Measurements from ENCODE around the gene DNAJC10.
A peak's percentile ranks its signal among the peaks of the same experiment; 100 is the strongest.
"Not testable (repeated sequence)": the region's sequence is repeated elsewhere in the genome, so short reads cannot be mapped to it uniquely, and the experiment has no call there.

Gene DNAJC10

DNA sequence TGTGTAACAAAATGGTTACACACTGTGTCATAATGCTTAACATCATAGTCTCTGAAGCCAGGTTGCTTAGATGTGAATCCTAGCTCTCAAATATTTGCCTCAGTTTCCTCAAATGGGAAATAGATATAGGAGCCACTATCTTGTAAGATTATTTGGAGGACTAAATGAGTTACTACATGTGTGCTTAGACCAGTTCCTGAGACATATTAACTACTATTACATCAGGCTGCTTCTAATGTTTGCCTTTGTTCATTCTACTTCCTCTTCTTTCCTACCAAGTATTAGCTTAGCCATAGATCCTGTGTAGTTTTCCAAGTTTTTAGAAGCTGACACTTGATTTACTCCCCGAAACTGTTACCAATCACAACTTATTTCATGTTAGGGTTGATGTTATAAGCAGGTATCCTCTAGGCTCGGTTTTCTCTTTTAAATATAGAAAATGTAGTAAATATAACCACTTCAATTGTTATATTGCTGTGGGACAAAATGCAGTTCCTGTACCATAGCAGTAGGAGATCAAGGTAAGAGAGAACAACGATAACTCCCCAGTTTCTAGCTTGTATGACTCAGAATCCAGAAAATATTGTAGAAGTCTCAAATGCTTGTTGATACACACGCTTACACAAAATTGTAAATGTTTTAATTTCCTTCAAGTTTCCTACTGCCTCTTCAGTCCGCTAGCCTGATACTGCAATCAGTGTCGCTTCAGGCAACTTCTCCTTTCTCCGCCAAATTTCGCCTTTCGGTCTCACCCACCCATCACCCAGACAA lies 751 bp upstream of the DNAJC10 start:
- peak; percentile 29 for ATAC-seq
- H3K36me3 Mint-ChIP-seq = no peaks in the 10 kb centered on the region
- no peaks in the 10 kb centered on the region for H3K9me3 Mint-ChIP-seq
- H3K27ac Mint-ChIP-seq = no peak overlapping the region
- no peak overlapping the region for H3K4me3 Mint-ChIP-seq
- no peak for DNase-seq (ENCODE audit: low spot score in 2 of 2)
- H3K4me1 Mint-ChIP-seq = no peaks in the 10 kb centered on the region

- ATAC-seq (no peak), DNase-seq (ENCODE audit: low spot score in 2 of 2) (no peak)
- H3K36me3 Mint-ChIP-seq = no peaks in the 10 kb centered on the region
- no peak overlapping the region for H3K4me3 Mint-ChIP-seq
- no peaks in the 10 kb centered on the region for H3K4me1 Mint-ChIP-seq
- no peaks in the 10 kb centered on the region for H3K9me3 Mint-ChIP-seq
- no peak overlapping the region for H3K27ac Mint-ChIP-seq
Measured at GRCh38 chr2:182716650-182716979, 558 bp downstream of the DNAJC10 start.

- Mint-ChIP-seq H3K9me3 (no peaks in the 10 kb centered on the region), H3K4me3 (no peak overlapping the region), H3K36me3 (no peaks in the 10 kb centered on the region), H3K4me1 (no peaks in the 10 kb centered on the region), H3K27ac (no peak overlapping the region)
- ATAC-seq (no peak), DNase-seq (ENCODE audit: low spot score in 2 of 2) (no peak)
Measured at GRCh38 chr2:182717416-182717815, 1.4 kb downstream of the DNAJC10 start.

DNA sequence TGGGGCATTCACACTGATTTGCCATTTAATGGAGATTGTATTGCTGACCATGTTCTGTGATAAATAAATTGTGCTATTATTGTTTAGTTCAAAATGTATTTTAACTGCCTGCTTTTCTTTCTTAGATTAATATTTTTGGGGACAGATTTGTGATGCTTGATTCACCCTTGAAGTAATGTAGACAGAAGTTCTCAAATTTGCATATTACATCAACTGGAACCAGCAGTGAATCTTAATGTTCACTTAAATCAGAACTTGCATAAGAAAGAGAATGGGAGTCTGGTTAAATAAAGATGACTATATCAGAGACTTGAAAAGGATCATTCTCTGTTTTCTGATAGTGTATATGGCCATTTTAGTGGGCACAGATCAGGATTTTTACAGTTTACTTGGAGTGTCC lies 1.8 kb downstream of the DNAJC10 start:
- no peak overlapping the region for H3K27ac Mint-ChIP-seq
- no peaks in the 10 kb centered on the region for H3K9me3 Mint-ChIP-seq
- H3K36me3 Mint-ChIP-seq = peaks cover under 1% of the 10 kb centered on the region
- H3K4me3 Mint-ChIP-seq = no peak overlapping the region
- DNase-seq (ENCODE audit: low spot score in 2 of 2) (no peak), ATAC-seq (no peak)
- no peaks in the 10 kb centered on the region for H3K4me1 Mint-ChIP-seq

- no peak for ATAC-seq
- H3K4me1 Mint-ChIP-seq = no peaks in the 10 kb centered on the region
- H3K4me3 Mint-ChIP-seq = no peak overlapping the region
- no peaks in the 10 kb centered on the region for H3K9me3 Mint-ChIP-seq
- H3K27ac Mint-ChIP-seq = no peak overlapping the region
- H3K36me3 Mint-ChIP-seq = peaks cover 7% of the 10 kb centered on the region
- no peak for DNase-seq (ENCODE audit: low spot score in 2 of 2)
Measured at GRCh38 chr2:182718459-182718858, 2.4 kb downstream of the DNAJC10 start.

- not testable (repeated sequence) for DNase-seq (ENCODE audit: low spot score in 2 of 2); H3K4me1 Mint-ChIP-seq; H3K27ac Mint-ChIP-seq; ATAC-seq; H3K4me3 Mint-ChIP-seq; H3K9me3 Mint-ChIP-seq
- H3K36me3 Mint-ChIP-seq = peaks cover 11% of the 10 kb centered on the region
Measured at GRCh38 chr2:182719116-182719515, 3.1 kb downstream of the DNAJC10 start.

DNA sequence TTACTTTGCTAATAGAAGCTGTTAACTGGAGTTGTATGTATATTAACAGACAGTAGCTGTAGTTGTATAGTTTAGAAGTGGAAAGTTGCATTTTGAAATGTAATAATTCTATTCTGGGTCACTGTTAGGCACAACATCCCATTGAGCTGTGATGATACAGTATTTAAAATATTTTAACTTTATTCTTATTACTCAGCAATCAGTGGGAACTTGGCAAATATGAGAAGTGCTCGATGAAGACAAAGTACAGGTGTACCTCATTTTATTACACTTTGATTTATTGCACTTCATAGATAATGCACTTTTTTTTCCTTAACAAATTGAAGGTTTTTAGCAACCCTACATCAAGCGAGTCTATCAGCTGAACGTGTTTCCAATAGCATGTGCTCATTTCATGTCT lies 8.6 kb downstream of the DNAJC10 start:
- no peak for ATAC-seq
- H3K9me3 Mint-ChIP-seq = no peaks in the 10 kb centered on the region
- no peak overlapping the region for H3K4me3 Mint-ChIP-seq
- H3K4me1 Mint-ChIP-seq = no peaks in the 10 kb centered on the region
- no peak for DNase-seq (ENCODE audit: low spot score in 2 of 2)
- H3K36me3 Mint-ChIP-seq = peaks cover 46% of the 10 kb centered on the region
- no peak overlapping the region for H3K27ac Mint-ChIP-seq

DNA sequence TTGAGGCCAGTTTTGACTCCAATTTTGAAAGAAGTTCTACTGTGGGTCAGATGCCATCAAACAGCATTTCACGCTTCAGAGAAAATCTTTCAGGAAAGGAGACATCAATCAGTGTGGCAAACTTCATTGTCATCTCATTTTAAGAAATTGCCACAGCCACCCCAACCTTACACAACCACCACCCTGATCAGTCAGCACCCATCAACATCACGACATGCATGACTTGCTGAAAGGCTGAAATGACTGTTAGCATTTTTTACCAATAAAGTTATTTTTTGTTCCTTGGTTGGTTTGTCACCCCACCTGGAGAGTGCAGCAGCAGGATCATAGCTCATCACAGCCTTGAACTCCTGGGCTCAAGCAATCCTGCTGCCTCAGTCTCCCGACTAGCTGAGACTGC lies 10.4 kb downstream of the DNAJC10 start:
- ATAC-seq = peak; percentile 55
- H3K4me1 Mint-ChIP-seq = no peaks in the 10 kb centered on the region
- no peak overlapping the region for H3K4me3 Mint-ChIP-seq
- H3K27ac Mint-ChIP-seq = no peak overlapping the region
- DNase-seq (ENCODE audit: low spot score in 2 of 2) = no peak
- H3K9me3 Mint-ChIP-seq = no peaks in the 10 kb centered on the region
- peaks cover 63% of the 10 kb centered on the region for H3K36me3 Mint-ChIP-seq

DNA sequence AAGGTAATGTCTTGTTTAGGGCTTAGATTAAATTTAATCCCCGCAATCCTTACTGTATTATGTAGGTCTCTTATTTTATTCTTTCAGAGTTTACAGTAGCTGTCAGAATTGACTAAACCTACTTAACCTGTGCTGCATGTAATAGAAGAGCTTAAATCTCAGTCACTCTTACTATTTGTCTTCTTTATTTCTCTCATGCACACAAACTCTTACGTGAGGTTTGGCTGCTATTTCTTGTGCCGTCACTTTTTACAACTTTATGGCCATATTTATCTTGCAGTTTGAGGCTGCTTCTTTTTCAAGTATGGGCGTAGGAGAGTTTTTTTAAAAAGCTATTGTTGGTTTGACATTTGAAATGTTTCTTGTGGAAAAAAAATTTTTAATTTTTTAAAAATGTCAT lies 12.0 kb downstream of the DNAJC10 start:
- no peak for DNase-seq (ENCODE audit: low spot score in 2 of 2)
- Mint-ChIP-seq H3K4me3 (no peak overlapping the region), H3K27ac (no peak overlapping the region), H3K9me3 (no peaks in the 10 kb centered on the region), H3K36me3 (peaks cover 75% of the 10 kb centered on the region), H3K4me1 (no peaks in the 10 kb centered on the region)
- no peak for ATAC-seq

- Mint-ChIP-seq H3K27ac (no peak overlapping the region), H3K9me3 (no peaks in the 10 kb centered on the region), H3K4me1 (no peaks in the 10 kb centered on the region), H3K36me3 (peaks cover 80% of the 10 kb centered on the region), H3K4me3 (no peak overlapping the region)
- DNase-seq (ENCODE audit: low spot score in 2 of 2) (no peak), ATAC-seq (no peak)
Measured at GRCh38 chr2:182729710-182730339, 13.8 kb downstream of the DNAJC10 start.

- ATAC-seq (no peak), DNase-seq (ENCODE audit: low spot score in 2 of 2) (no peak)
- Mint-ChIP-seq H3K27ac (no peak overlapping the region), H3K9me3 (no peaks in the 10 kb centered on the region), H3K36me3 (peaks cover 80% of the 10 kb centered on the region), H3K4me3 (no peak overlapping the region), H3K4me1 (no peaks in the 10 kb centered on the region)
Measured at GRCh38 chr2:182730486-182730885, 14.4 kb downstream of the DNAJC10 start.

DNA sequence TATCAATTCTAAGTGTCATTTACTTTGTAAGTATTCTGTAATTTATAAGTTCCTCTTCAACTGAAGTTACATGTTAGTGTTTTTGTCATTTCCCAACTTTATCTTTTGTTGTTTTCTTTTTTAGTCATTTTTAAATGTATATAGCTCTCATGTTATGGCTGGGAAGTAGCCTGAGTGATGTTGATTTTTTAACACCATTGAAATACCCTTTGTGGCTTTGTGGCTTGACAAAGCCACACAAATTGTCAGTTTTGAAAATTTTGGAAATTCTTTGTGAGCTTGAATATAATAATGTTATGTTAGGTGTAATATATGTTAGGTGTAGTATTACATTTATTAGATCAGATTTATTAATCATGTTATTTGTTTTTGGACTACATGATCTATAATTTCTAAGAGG lies 16.7 kb downstream of the DNAJC10 start:
- no peak overlapping the region for H3K27ac Mint-ChIP-seq
- H3K9me3 Mint-ChIP-seq = no peaks in the 10 kb centered on the region
- peaks cover 95% of the 10 kb centered on the region for H3K36me3 Mint-ChIP-seq
- no peak overlapping the region for H3K4me3 Mint-ChIP-seq
- DNase-seq (ENCODE audit: low spot score in 2 of 2) = no peak
- no peak for ATAC-seq
- H3K4me1 Mint-ChIP-seq = no peaks in the 10 kb centered on the region

DNA sequence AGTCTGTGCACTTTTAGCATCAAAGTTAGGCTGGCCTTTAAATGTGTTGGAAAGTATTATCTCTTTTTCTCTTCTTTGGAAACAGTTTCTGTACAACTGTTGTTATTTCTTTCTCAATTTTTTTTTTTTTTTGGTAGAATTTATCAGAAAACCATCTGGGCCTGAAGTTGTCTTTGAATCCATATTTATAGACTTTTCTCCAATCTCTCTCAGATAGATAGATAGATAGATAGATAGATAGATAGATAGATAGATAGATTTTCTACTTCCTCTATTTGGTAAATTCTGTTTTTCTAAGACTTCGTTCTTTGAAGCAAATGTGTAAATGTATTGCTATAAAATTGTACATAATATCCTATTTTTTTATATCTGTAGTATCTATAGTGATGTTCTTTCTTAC lies 17.5 kb downstream of the DNAJC10 start:
- no peak for ATAC-seq
- H3K27ac Mint-ChIP-seq = no peak overlapping the region

GRCh38 chr2:182736856-182737255 lies 20.8 kb downstream of the DNAJC10 start:
- peaks cover 66% of the 10 kb centered on the region for H3K36me3 Mint-ChIP-seq
- not testable (repeated sequence) for H3K4me3 Mint-ChIP-seq; DNase-seq (ENCODE audit: low spot score in 2 of 2); H3K9me3 Mint-ChIP-seq; ATAC-seq; H3K4me1 Mint-ChIP-seq; H3K27ac Mint-ChIP-seq

More for the DNA sequence above, 17.5 kb downstream of the DNAJC10 start:
- H3K4me1 Mint-ChIP-seq = no peaks in the 10 kb centered on the region
- H3K9me3 Mint-ChIP-seq = no peaks in the 10 kb centered on the region
- no peak for DNase-seq (ENCODE audit: low spot score in 2 of 2)
- H3K4me3 Mint-ChIP-seq = no peak overlapping the region
- peaks cover 92% of the 10 kb centered on the region for H3K36me3 Mint-ChIP-seq

DNA sequence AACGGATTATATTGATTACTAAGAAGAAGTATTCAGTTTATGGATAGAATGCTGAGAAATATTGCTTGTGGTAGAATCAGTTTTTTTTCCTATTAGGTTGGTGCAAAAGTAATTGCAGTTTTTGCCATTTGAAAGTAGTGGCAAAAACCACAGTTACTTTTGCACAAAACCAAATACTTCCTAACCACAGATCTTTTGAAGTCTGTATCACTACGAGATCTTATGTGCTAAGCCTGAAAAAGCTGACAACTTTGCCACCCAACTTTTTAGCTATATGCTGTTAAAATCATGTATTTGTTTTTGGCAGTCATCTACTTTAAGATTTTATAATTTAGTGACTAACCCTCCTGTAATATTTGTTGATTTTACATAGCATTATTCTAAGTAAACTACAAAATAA lies 24.6 kb downstream of the DNAJC10 start:
- Mint-ChIP-seq H3K9me3 (no peaks in the 10 kb centered on the region), H3K27ac (no peak overlapping the region), H3K36me3 (peaks cover 70% of the 10 kb centered on the region), H3K4me3 (no peak overlapping the region), H3K4me1 (no peaks in the 10 kb centered on the region)
- DNase-seq (ENCODE audit: low spot score in 2 of 2) (no peak), ATAC-seq (no peak)

DNA sequence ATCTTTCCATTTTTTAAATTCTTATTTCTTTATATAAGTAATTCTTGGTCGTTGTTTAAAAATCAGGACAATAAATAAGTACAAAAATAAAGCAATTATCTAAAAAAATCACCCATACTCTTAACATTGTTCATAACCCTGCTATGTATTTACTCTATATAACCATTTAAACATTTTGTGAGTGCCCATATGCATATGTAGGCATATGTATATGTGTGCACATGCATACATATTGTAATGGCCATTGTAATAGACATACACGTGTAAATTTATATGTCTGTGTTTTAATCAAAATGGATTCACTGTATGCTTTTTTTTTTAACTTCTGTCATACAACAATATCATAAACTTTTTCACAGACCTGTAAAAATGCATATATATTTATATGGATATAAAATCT lies 25.6 kb downstream of the DNAJC10 start:
- Mint-ChIP-seq H3K4me3 (no peak overlapping the region), H3K9me3 (no peaks in the 10 kb centered on the region), H3K27ac (no peak overlapping the region), H3K4me1 (no peaks in the 10 kb centered on the region), H3K36me3 (peaks cover 67% of the 10 kb centered on the region)
- no peak for ATAC-seq
- DNase-seq (ENCODE audit: low spot score in 2 of 2) = no peak
